ENCODE measurements around the gene LRRC32. TPM values are rescaled to one million over a fixed set of nuclear protein-coding genes. Genes with fewer than 3 reads are reported as not detected.

Gene LRRC32
- total RNA-seq, 4 donors from 2014 or later = 10.0 to 121 (median 17.5) TPM

DNA sequence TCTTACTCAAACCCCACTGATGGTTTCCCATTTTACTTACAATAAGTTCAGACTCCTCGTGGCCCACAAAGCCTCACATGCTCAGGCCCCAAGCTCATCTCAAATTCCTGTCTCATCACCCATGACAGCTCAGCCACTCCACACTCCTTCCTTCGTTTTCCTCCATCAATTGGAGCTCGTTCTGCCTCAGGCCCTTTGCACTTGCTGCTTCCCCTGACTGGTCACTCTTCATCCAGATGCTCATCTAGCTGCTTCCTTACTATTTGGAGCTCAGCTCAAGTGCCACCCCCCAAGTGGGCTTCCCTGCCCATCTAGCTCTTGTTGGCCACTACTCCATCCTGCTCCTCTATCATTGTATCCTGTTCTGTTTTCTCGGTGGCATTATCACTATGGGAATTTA, 46.8 kb upstream of the LRRC32 start:
- Histone ChIP-seq H3K9me3 (no peaks in the 10 kb centered on the region), H3K27me3 (no peaks in the 10 kb centered on the region), H3K4me1 (no peaks in the 10 kb centered on the region), H3K4me3 (no peak overlapping the region), H3K27ac (no peak overlapping the region), H3K36me3 (no peaks in the 10 kb centered on the region)
- TF ChIP-seq POLR2A (IDR thresholded peaks at IDR 0.05) = no peak
- TF ChIP-seq, protein P1, sequence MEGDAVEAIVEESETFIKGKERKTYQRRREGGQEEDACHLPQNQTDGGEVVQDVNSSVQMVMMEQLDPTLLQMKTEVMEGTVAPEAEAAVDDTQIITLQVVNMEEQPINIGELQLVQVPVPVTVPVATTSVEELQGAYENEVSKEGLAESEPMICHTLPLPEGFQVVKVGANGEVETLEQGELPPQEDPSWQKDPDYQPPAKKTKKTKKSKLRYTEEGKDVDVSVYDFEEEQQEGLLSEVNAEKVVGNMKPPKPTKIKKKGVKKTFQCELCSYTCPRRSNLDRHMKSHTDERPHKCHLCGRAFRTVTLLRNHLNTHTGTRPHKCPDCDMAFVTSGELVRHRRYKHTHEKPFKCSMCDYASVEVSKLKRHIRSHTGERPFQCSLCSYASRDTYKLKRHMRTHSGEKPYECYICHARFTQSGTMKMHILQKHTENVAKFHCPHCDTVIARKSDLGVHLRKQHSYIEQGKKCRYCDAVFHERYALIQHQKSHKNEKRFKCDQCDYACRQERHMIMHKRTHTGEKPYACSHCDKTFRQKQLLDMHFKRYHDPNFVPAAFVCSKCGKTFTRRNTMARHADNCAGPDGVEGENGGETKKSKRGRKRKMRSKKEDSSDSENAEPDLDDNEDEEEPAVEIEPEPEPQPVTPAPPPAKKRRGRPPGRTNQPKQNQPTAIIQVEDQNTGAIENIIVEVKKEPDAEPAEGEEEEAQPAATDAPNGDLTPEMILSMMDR (IDR thresholded peaks at IDR 0.05) = no peak
- intact Hi-C loops (cut with DNase I; ENCODE audit: low total_unique reads) = no loop called here
- no peak for DNase-seq

GRCh38 chr11:76716268-76716667, 45.7 kb upstream of the LRRC32 start:
- H3K36me3 ChIP-seq = no peaks in the 10 kb centered on the region
- TF ChIP-seq POLR2A (IDR thresholded peaks at IDR 0.05) = no peak
- TF ChIP-seq, protein P1 (IDR thresholded peaks at IDR 0.05) = no peak
- H3K27me3 ChIP-seq = no peaks in the 10 kb centered on the region
- no peaks in the 10 kb centered on the region for H3K9me3 ChIP-seq
- H3K27ac ChIP-seq = no peak overlapping the region
- DNase-seq = no peak
- no peak overlapping the region for H3K4me3 ChIP-seq
- intact Hi-C loops (cut with DNase I; ENCODE audit: low total_unique reads) = no loop called here
- H3K4me1 ChIP-seq = no peaks in the 10 kb centered on the region

- H3K27ac ChIP-seq = no peak overlapping the region
- DNase-seq = no peak
- intact Hi-C loops (cut with DNase I; ENCODE audit: low total_unique reads) = no loop called here
- no peak overlapping the region for H3K4me3 ChIP-seq
- no peaks in the 10 kb centered on the region for H3K27me3 ChIP-seq
- H3K9me3 ChIP-seq = no peaks in the 10 kb centered on the region
- TF ChIP-seq POLR2A (IDR thresholded peaks at IDR 0.05) = no peak
- TF ChIP-seq, protein P1 (IDR thresholded peaks at IDR 0.05) = no peak
- no peaks in the 10 kb centered on the region for H3K36me3 ChIP-seq
- no peaks in the 10 kb centered on the region for H3K4me1 ChIP-seq
Observed at GRCh38 chr11:76714493-76714892, 43.9 kb upstream of the LRRC32 start.

GRCh38 chr11:76713499-76713898, 43.0 kb upstream of the LRRC32 start:
- intact Hi-C loops (cut with DNase I; ENCODE audit: low total_unique reads) = no loop called here
- DNase-seq = no peak
- Histone ChIP-seq H3K27me3 (no peaks in the 10 kb centered on the region), H3K4me3 (no peak overlapping the region), H3K27ac (no peak overlapping the region), H3K9me3 (no peaks in the 10 kb centered on the region), H3K4me1 (no peaks in the 10 kb centered on the region), H3K36me3 (no peaks in the 10 kb centered on the region)
- TF ChIP-seq, protein P1 (IDR thresholded peaks at IDR 0.05) = no peak
- TF ChIP-seq POLR2A (IDR thresholded peaks at IDR 0.05) = no peak

DNA sequence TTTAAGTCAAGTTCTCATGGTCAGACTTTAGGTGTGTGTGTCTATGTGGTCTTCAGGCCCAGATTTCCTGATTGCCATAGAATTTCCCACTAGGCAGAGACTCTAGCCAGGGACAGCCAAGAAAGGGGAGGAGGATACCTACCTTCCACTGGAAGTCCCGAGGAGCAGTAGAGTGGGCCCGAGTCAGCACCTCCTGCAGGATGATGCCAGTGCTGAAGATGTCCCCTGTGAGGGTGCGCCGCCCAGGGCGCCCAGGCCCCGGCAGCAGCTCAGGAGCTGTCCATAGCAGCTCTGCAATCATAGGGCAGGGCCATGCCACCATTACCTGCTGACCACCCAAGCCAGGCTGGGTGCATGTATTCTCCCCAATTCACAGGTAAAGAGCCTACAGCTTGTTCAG, 41.6 kb upstream of the LRRC32 start:
- no peaks in the 10 kb centered on the region for H3K27me3 ChIP-seq
- no peak for TF ChIP-seq POLR2A (IDR thresholded peaks at IDR 0.05)
- TF ChIP-seq, protein P1 (IDR thresholded peaks at IDR 0.05) = no peak
- H3K4me1 ChIP-seq = no peaks in the 10 kb centered on the region
- intact Hi-C loops (cut with DNase I; ENCODE audit: low total_unique reads) = no loop called here
- no peak overlapping the region for H3K27ac ChIP-seq
- DNase-seq = no peak
- no peaks in the 10 kb centered on the region for H3K9me3 ChIP-seq
- H3K4me3 ChIP-seq = no peak overlapping the region
- no peaks in the 10 kb centered on the region for H3K36me3 ChIP-seq

Data from uterus (tissue), 4 donors.